Measurements from ENCODE around the gene CD37.

DNA sequence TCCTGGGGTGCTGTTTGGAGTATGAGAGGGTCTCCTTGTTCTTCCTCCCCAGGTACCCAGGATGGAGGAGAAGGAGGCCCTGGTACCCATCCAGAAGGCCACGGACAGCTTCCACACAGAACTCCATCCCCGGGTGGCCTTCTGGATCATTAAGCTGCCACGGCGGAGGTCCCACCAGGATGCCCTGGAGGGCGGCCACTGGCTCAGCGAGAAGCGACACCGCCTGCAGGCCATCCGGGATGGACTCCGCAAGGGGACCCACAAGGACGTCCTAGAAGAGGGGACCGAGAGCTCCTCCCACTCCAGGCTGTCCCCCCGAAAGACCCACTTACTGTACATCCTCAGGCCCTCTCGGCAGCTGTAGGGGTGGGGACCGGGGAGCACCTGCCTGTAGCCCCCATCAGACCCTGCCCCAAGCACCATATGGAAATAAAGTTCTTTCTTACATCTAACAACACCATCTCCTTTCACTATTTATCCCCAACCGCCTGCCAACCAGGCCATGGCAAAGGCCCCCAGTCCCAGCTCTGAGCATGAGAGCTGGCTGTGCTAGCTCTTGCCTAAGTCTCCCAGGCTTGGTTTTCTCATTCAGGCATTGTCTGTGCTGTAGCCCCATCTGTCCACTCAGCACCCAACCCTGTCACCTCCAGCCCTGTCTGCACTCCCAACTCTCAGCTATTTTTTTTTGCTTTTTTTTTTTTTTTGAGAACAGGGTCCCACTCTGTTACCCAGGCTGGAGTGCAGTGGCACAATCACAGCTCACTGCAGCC is 39.6 kb downstream of the CD37 start:
- TF ChIP-seq, protein P1, sequence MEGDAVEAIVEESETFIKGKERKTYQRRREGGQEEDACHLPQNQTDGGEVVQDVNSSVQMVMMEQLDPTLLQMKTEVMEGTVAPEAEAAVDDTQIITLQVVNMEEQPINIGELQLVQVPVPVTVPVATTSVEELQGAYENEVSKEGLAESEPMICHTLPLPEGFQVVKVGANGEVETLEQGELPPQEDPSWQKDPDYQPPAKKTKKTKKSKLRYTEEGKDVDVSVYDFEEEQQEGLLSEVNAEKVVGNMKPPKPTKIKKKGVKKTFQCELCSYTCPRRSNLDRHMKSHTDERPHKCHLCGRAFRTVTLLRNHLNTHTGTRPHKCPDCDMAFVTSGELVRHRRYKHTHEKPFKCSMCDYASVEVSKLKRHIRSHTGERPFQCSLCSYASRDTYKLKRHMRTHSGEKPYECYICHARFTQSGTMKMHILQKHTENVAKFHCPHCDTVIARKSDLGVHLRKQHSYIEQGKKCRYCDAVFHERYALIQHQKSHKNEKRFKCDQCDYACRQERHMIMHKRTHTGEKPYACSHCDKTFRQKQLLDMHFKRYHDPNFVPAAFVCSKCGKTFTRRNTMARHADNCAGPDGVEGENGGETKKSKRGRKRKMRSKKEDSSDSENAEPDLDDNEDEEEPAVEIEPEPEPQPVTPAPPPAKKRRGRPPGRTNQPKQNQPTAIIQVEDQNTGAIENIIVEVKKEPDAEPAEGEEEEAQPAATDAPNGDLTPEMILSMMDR (IDR thresholded peaks at IDR 0.05), result no peak
- TF ChIP-seq POLR2A (IDR thresholded peaks at IDR 0.05), result no peak

Measured in body of pancreas (tissue), 4 donors.